Measurements from ENCODE around the gene FN3KRP. TPM values are rescaled to one million over a fixed set of nuclear protein-coding genes. Genes with fewer than 3 reads are reported as not detected.

Gene FN3KRP
- total and polyA plus RNA-seq, 4 donors: 17.3 to 27.6 (median 23.6) TPM

- H3K4me3 ChIP-seq: no peak overlapping the region
- no peak for ATAC-seq (ENCODE audit: insufficient read depth, low FRiP score)
- no peaks in the 10 kb centered on the region for H3K9me3 ChIP-seq (ENCODE audit: control insufficient read depth in 4 of 4, insufficient read depth in 3 of 4, low read length in 3 of 4)
- no peak for DNase-seq
- no peaks in the 10 kb centered on the region for H3K36me3 ChIP-seq (ENCODE audit: control insufficient read depth in 4 of 4, insufficient read depth in 4 of 4, low read length in 4 of 4)
- H3K4me1 ChIP-seq (ENCODE audit: control insufficient read depth in 5 of 5, insufficient read depth in 5 of 5, low read length in 5 of 5): peaks cover 0 to 8% (median 0%) of the 10 kb centered on the region in 5 donors
- H3K9ac ChIP-seq (ENCODE audit: insufficient read depth in 1 of 2, low read length in 2 of 2): no peak overlapping the region
- no peak for TF ChIP-seq CTCF (IDR thresholded peaks at IDR 0.05; ENCODE audit: control extremely low read depth, extremely low read depth)
- WGBS, 2 donors: 84% methylated on average over 13 of the region's 13 CpGs
- no peak overlapping the region for H3K27ac ChIP-seq (ENCODE audit: low read depth in 1 of 2, low read length in 1 of 2)
- H3K27me3 ChIP-seq (ENCODE audit: control insufficient read depth in 3 of 3, insufficient read depth in 3 of 3, low read length in 2 of 3): no peaks in the 10 kb centered on the region
Measured at GRCh38 chr17:82704886-82705285, 11.6 kb upstream of the FN3KRP start.

GRCh38 chr17:82705756-82706155, 10.8 kb upstream of the FN3KRP start:
- Histone ChIP-seq H3K27ac (ENCODE audit: low read depth in 1 of 2, low read length in 1 of 2) (no peak overlapping the region), H3K4me3 (no peak overlapping the region), H3K9ac (ENCODE audit: insufficient read depth in 1 of 2, low read length in 2 of 2) (no peak overlapping the region), H3K27me3 (ENCODE audit: control insufficient read depth in 3 of 3, insufficient read depth in 3 of 3, low read length in 2 of 3) (no peaks in the 10 kb centered on the region), H3K36me3 (ENCODE audit: control insufficient read depth in 4 of 4, insufficient read depth in 4 of 4, low read length in 4 of 4) (no peaks in the 10 kb centered on the region), H3K9me3 (ENCODE audit: control insufficient read depth in 4 of 4, insufficient read depth in 3 of 4, low read length in 3 of 4) (peaks cover 0 to 3% (median 0%) of the 10 kb centered on the region in 4 donors), H3K4me1 (ENCODE audit: control insufficient read depth in 5 of 5, insufficient read depth in 5 of 5, low read length in 5 of 5) (peaks cover 0 to 8% (median 0%) of the 10 kb centered on the region in 5 donors)
- TF ChIP-seq CTCF (IDR thresholded peaks at IDR 0.05; ENCODE audit: control extremely low read depth, extremely low read depth): no peak
- ATAC-seq (ENCODE audit: insufficient read depth, low FRiP score): no peak
- DNase-seq: no peak
- 91 to 95% methylated on average over 18 of the region's 18 CpGs for WGBS, 2 donors

- Histone ChIP-seq H3K27ac (ENCODE audit: low read depth in 1 of 2, low read length in 1 of 2) (no peak overlapping the region), H3K9me3 (ENCODE audit: control insufficient read depth in 4 of 4, insufficient read depth in 3 of 4, low read length in 3 of 4) (peaks cover 0 to 3% (median 0%) of the 10 kb centered on the region in 4 donors), H3K36me3 (ENCODE audit: control insufficient read depth in 4 of 4, insufficient read depth in 4 of 4, low read length in 4 of 4) (no peaks in the 10 kb centered on the region), H3K4me3 (no peak overlapping the region), H3K4me1 (ENCODE audit: control insufficient read depth in 5 of 5, insufficient read depth in 5 of 5, low read length in 5 of 5) (no peaks in the 10 kb centered on the region), H3K27me3 (ENCODE audit: control insufficient read depth in 3 of 3, insufficient read depth in 3 of 3, low read length in 2 of 3) (no peaks in the 10 kb centered on the region), H3K9ac (ENCODE audit: insufficient read depth in 1 of 2, low read length in 2 of 2) (no peak overlapping the region)
- TF ChIP-seq CTCF (IDR thresholded peaks at IDR 0.05; ENCODE audit: control extremely low read depth, extremely low read depth): no peak
- DNase-seq (no peak), ATAC-seq (ENCODE audit: insufficient read depth, low FRiP score) (no peak)
- WGBS, 2 donors: 66 to 71% methylated on average over 8 to 9 of the region's 9 CpGs
Measured at GRCh38 chr17:82709024-82709675, 7.4 kb upstream of the FN3KRP start.

Measured in lung (tissue), 12 donors.